Panc1 (cell line): ENCODE measurements around the gene ITGB4. TPM values are rescaled to one million over a fixed set of nuclear protein-coding genes. Genes with fewer than 3 reads are reported as not detected.
A peak's percentile ranks its signal among the peaks of the same experiment; 100 is the strongest.

Source experiments
- ATAC-seq: fragments of 200-7000 bp; cut with Tn5 transposase; 2 replicates; pipeline ENCODE4 v1.9.1; 2020; ENCODE audit warnings: mild to moderate bottlenecking, moderate library complexity
- BruUV-seq: library from RNA; stranded (reverse); fragments of 400-500 nt; replicated peaks from 2 replicates; lab custom pipeline; 2021; lab: Mats Ljungman, UMichigan
- CTCF ChIA-PET: fragments of 300-600 bp; sonication (Branson Sonifier 250); formaldehyde crosslinking; loops from one replicate; lab custom pipeline; 2022; ENCODE audit warnings: antibody characterized with exemption; lab: Charles Lee
- POLR2A ChIA-PET: fragments of 300-600 bp; sonication (Branson Sonifier 250); formaldehyde crosslinking; loops from one replicate; lab custom pipeline; 2022; ENCODE audit warnings: antibody characterized with exemption; lab: Charles Lee
- DNase-seq: peaks from one replicate; pipeline ENCODE4 v3.0.0-alpha.2; 2010; ENCODE audit warnings: low read depth, low spot score
- H3K27ac ChIP-seq: 2 replicates; pipeline ENCODE4 v1.5.1; 2011; ENCODE audit warnings: mild to moderate bottlenecking, low read length, inconsistent platforms
- H3K27me3 ChIP-seq: fragments of 200-500 bp; sonication (Bioruptor generic); 2 replicates; pipeline ENCODE4 v1.6.0; 2014; ENCODE audit warnings: low read length, inconsistent platforms; ENCODE audit not compliant: control insufficient read depth, insufficient read depth
- H3K36me3 ChIP-seq: fragments of 200-500 bp; sonication (Bioruptor generic); 2 replicates; pipeline ENCODE4 v1.5.1; 2014; ENCODE audit warnings: inconsistent platforms, mild to moderate bottlenecking, low read length, moderate library complexity; ENCODE audit not compliant: control insufficient read depth, insufficient read depth
- H3K4me1 ChIP-seq: 2 replicates; pipeline ENCODE4 v1.5.1; 2011; ENCODE audit warnings: inconsistent platforms, mild to moderate bottlenecking, low read length, moderate library complexity; ENCODE audit not compliant: control insufficient read depth, insufficient read depth
- H3K4me3 ChIP-seq, 2 experiments: 2 replicates each; pipeline ENCODE4 v1.5.1; 2011 to 2012; ENCODE audit warnings: low read depth in 2 of 2, low read length in 2 of 2, mild to moderate bottlenecking in 2 of 2, inconsistent platforms in 1 of 2, moderate library complexity in 1 of 2
- H3K9me3 ChIP-seq: fragments of 200-500 bp; sonication (Bioruptor generic); 2 replicates; pipeline ENCODE4 v1.5.1; 2014; ENCODE audit warnings: low read depth, mild to moderate bottlenecking, inconsistent platforms, low read length, moderate library complexity; ENCODE audit not compliant: control insufficient read depth, insufficient read depth
- POLR2AphosphoS5 ChIP-seq: IDR thresholded peaks from 2 replicates; pipeline ENCODE4 v1.6.1; 2012; ENCODE audit warnings: mild to moderate bottlenecking, low read depth, low read length, moderate library complexity
- REST ChIP-seq, 2 experiments: IDR thresholded peaks; 2 replicates each; pipeline ENCODE4 v1.6.1; 2011 to 2012; ENCODE audit warnings: low read depth in 2 of 2, control low read depth in 1 of 2, low read length in 1 of 2, mild to moderate bottlenecking in 1 of 2, moderate library complexity in 1 of 2; ENCODE audit not compliant: insufficient read depth in 1 of 2
- SIN3A ChIP-seq: IDR thresholded peaks from 2 replicates; pipeline ENCODE4 v1.6.1; 2012; ENCODE audit warnings: low read depth, mild to moderate bottlenecking, low read length, moderate library complexity, borderline replicate concordance; ENCODE audit not compliant: insufficient read depth
- TCF7L2 ChIP-seq: IDR thresholded peaks from 2 replicates; pipeline ENCODE4 v1.6.1; 2011; ENCODE audit warnings: mild to moderate bottlenecking, low read depth, low read length, inconsistent platforms
- in situ Hi-C: cut with HindIII; loops from 2 replicates; pipeline ENCODE4 v1.10.0; 2016; ENCODE audit warnings: low sequenced_read_pairs, low pct_unique_long_range_greater_than_20kb
- intact Hi-C: fragments of 100-400 bp; cut with micrococcal nuclease; formaldehyde crosslinking; loops from one replicate; pipeline ENCODE4 v1.10.0; 2022; ENCODE audit not compliant: unreplicated experiment
- total RNA-seq: library from RNA; stranded (reverse); gene quantifications from one replicate; pipeline ENCODE4 v1.2.1, GENCODE V29; 2021; ENCODE audit not compliant: unreplicated experiment
- TF ChIP-seq, protein P1 (sequence below): fragments of 450-650 bp; IDR thresholded peaks from 2 replicates; pipeline ENCODE4 v1.5.1; 2017; ENCODE audit warnings: mild to moderate bottlenecking

The ITGB4 gene
- total RNA-seq, 1 experiment from 2014 or later, result 100 TPM

GRCh38 chr17:75763613-75764416 lies 42.6 kb downstream of the ITGB4 start:
- no peak for DNase-seq
- in situ Hi-C loops (no loop called here), intact Hi-C loops (no loop called here)
- CTCF ChIA-PET, result interaction anchor here (0.9 to 2.1 kb wide), 4 partner anchors 16 to 131 kb away, joined by 3 to 10 read pairs (median 6); a partner anchor contains a TSS
- peak; percentile 0; the same call in 1 of the 2 replicates for ATAC-seq
- Histone ChIP-seq H3K4me1 (peaks cover 6% of the 10 kb centered on the region), H3K27me3 (no peaks in the 10 kb centered on the region), H3K27ac (peak overlapping the region; percentile 79), H3K36me3 (no peaks in the 10 kb centered on the region), H3K9me3 (no peaks in the 10 kb centered on the region), H3K4me3 (peak overlapping the region; percentile 51 to 65)
- BruUV-seq, result no TSS peak
- POLR2A ChIA-PET, result interaction anchor here (1.6 kb wide), 1 partner anchor 12 kb away, joined by 7 read pairs; no protein-coding TSS in a partner anchor
- TF ChIP-seq SIN3A (no peak), TCF7L2 (no peak), POLR2AphosphoS5 (no peak), REST (IDR thresholded peaks at IDR 0.05; ENCODE audit: insufficient read depth in 1 of 2, low read depth in 2 of 2, low read length in 1 of 2) (no peak)
- TF ChIP-seq, protein P1, sequence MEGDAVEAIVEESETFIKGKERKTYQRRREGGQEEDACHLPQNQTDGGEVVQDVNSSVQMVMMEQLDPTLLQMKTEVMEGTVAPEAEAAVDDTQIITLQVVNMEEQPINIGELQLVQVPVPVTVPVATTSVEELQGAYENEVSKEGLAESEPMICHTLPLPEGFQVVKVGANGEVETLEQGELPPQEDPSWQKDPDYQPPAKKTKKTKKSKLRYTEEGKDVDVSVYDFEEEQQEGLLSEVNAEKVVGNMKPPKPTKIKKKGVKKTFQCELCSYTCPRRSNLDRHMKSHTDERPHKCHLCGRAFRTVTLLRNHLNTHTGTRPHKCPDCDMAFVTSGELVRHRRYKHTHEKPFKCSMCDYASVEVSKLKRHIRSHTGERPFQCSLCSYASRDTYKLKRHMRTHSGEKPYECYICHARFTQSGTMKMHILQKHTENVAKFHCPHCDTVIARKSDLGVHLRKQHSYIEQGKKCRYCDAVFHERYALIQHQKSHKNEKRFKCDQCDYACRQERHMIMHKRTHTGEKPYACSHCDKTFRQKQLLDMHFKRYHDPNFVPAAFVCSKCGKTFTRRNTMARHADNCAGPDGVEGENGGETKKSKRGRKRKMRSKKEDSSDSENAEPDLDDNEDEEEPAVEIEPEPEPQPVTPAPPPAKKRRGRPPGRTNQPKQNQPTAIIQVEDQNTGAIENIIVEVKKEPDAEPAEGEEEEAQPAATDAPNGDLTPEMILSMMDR, result no peak

DNA sequence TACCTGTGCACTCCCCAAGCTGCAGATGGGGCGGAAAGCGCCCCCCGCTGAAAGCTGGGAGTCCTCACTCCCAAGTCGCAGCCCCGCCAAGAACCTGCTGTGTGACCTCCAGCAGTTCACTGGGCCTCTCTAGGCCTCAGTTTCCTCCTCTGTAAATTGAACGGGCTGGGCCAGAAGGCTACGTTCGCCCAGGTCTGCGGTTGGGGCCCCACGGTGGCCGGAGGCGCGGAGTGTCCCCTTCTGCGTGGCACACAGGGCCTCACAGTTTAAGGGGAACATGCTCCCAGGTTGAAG lies 43.1 kb downstream of the ITGB4 start:
- CTCF ChIA-PET, result interaction anchor here (0.9 to 2.1 kb wide), 3 partner anchors 16 to 132 kb away, joined by 3 to 10 read pairs (median 4); a partner anchor contains a TSS
- ATAC-seq (no peak; the same call in 1 of the 2 replicates), DNase-seq (no peak)
- Histone ChIP-seq H3K9me3 (no peaks in the 10 kb centered on the region), H3K4me1 (peaks cover 6% of the 10 kb centered on the region), H3K36me3 (no peaks in the 10 kb centered on the region), H3K4me3 (peak overlapping the region; percentile 51 to 65), H3K27ac (peak overlapping the region; percentile 79), H3K27me3 (no peaks in the 10 kb centered on the region)
- TF ChIP-seq REST (IDR thresholded peaks at IDR 0.05; ENCODE audit: insufficient read depth in 1 of 2, low read depth in 2 of 2, low read length in 1 of 2) (no peak), SIN3A (no peak; the same call in 1 of the 2 replicates), TCF7L2 (no peak), POLR2AphosphoS5 (no peak)
- TF ChIP-seq, protein P1, result no peak
- BruUV-seq, result no TSS peak
- in situ Hi-C loops, result no loop called here
- POLR2A ChIA-PET, result interaction anchor here (1.6 kb wide), 1 partner anchor 12 kb away, joined by 7 read pairs; no protein-coding TSS in a partner anchor
- intact Hi-C loops, result no loop called here
